Measurements from ENCODE around the gene CGA.

DNA sequence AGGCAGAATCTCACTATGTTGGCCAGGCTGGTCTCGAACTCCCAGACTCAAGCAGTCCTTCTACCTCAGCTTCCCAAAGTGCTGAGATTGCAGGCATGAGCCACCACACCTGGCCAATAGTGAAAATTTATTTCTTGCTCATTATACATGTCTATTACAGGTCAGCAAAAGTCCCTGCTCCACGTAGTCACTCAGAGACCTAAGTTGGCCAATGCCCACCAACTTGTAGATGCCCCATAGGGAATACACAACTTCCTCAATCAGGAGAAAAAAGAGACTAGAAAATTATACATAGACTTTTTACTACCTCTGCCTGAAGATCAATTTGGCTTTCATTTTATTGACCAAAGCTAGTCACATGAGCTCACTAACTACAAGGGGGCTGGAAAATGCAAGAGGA lies 22.0 kb upstream of the CGA start:
- TF ChIP-seq, protein P1, sequence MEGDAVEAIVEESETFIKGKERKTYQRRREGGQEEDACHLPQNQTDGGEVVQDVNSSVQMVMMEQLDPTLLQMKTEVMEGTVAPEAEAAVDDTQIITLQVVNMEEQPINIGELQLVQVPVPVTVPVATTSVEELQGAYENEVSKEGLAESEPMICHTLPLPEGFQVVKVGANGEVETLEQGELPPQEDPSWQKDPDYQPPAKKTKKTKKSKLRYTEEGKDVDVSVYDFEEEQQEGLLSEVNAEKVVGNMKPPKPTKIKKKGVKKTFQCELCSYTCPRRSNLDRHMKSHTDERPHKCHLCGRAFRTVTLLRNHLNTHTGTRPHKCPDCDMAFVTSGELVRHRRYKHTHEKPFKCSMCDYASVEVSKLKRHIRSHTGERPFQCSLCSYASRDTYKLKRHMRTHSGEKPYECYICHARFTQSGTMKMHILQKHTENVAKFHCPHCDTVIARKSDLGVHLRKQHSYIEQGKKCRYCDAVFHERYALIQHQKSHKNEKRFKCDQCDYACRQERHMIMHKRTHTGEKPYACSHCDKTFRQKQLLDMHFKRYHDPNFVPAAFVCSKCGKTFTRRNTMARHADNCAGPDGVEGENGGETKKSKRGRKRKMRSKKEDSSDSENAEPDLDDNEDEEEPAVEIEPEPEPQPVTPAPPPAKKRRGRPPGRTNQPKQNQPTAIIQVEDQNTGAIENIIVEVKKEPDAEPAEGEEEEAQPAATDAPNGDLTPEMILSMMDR (IDR thresholded peaks at IDR 0.05): no peak
- no peak for TF ChIP-seq POLR2A (IDR thresholded peaks at IDR 0.05)

Measured in uterus (tissue), 2 donors.